Measurements from ENCODE around the gene VMP1. TPM values are rescaled to one million over a fixed set of nuclear protein-coding genes. Genes with fewer than 3 reads are reported as not detected.
"Not testable (repeated sequence)": the region's sequence is repeated elsewhere in the genome, so short reads cannot be mapped to it uniquely, and the experiment has no call there.

The VMP1 gene
- total and polyA plus RNA-seq, 12 donors = 20.5 to 98.9 (median 50.6) TPM

GRCh38 chr17:59863616-59864015 lies 156.2 kb downstream of the VMP1 start:
- DNase-seq = no peak
- WGBS, 2 donors = 69 to 71% methylated on average over 3 of the region's 3 CpGs
- H3K36me3 ChIP-seq = peaks cover 0 to 68% (median 12%) of the 10 kb centered on the region in 9 donors
- H3K4me1 ChIP-seq = peaks cover 0 to 7% (median 0%) of the 10 kb centered on the region in 9 donors
- intact Hi-C loops (cut with DNase I) = loop anchor here in 1 of 10 donors (10.0 kb wide), 1 partner anchor 109 kb away; no protein-coding TSS in a partner anchor
- H3K9me3 ChIP-seq = no peaks in the 10 kb centered on the region
- TF ChIP-seq CTCF (IDR thresholded peaks at IDR 0.05) = no peak
- H3K27me3 ChIP-seq = no peaks in the 10 kb centered on the region
- no peak overlapping the region for H3K4me3 ChIP-seq
- H3K27ac ChIP-seq = peak overlapping the region in 4 of 10 donors; percentile 16 to 61 (median 34)
- ATAC-seq = peak in 6 of 8 donors; percentile 56 to 82 (median 66)

- no peak for TF ChIP-seq CTCF (IDR thresholded peaks at IDR 0.05)
- intact Hi-C loops (cut with DNase I) = loop anchor here in 1 of 10 donors (10.0 kb wide), 1 partner anchor 115 kb away; no protein-coding TSS in a partner anchor
- Histone ChIP-seq H3K9me3 (no peaks in the 10 kb centered on the region), H3K4me3 (no peak overlapping the region), H3K27me3 (no peaks in the 10 kb centered on the region), H3K4me1 (no peaks in the 10 kb centered on the region), H3K27ac (no peak overlapping the region), H3K36me3 (peaks cover 0 to 54% (median 5%) of the 10 kb centered on the region in 9 donors)
- WGBS, 2 donors = 16 to 17% methylated on average over 1 of the region's 1 CpG
- no peak for DNase-seq
- ATAC-seq = no peak
Observed at GRCh38 chr17:59869941-59870218, 162.4 kb downstream of the VMP1 start.

- no peak for TF ChIP-seq CTCF (IDR thresholded peaks at IDR 0.05)
- H3K36me3 ChIP-seq = peaks cover 0 to 59% (median 5%) of the 10 kb centered on the region in 9 donors
- no peak overlapping the region for H3K27ac ChIP-seq
- WGBS, 2 donors = 84 to 87% methylated on average over 8 of the region's 8 CpGs
- H3K4me1 ChIP-seq = no peaks in the 10 kb centered on the region
- H3K27me3 ChIP-seq = no peaks in the 10 kb centered on the region
- no peak overlapping the region for H3K4me3 ChIP-seq
- no peaks in the 10 kb centered on the region for H3K9me3 ChIP-seq
- DNase-seq (no peak), ATAC-seq (no peak)
- intact Hi-C loops (cut with DNase I) = no loop called here
Observed at GRCh38 chr17:59870482-59870881, 163.0 kb downstream of the VMP1 start.

- intact Hi-C loops (cut with DNase I) = no loop called here
Observed at GRCh38 chr17:59872351-59872750, 164.9 kb downstream of the VMP1 start.

GRCh38 chr17:59873414-59873813 lies 166.0 kb downstream of the VMP1 start:
- 98% methylated on average over 8 of the region's 8 CpGs for WGBS, 2 donors
- H3K4me3 ChIP-seq; H3K27me3 ChIP-seq; H3K4me1 ChIP-seq; DNase-seq; ATAC-seq; intact Hi-C loops (cut with DNase I); H3K9me3 ChIP-seq; H3K27ac ChIP-seq: not testable (repeated sequence)
- peaks cover 0 to 80% (median 20%) of the 10 kb centered on the region in 9 donors for H3K36me3 ChIP-seq

More at GRCh38 chr17:59872351-59872750, 164.9 kb downstream of the VMP1 start:
- DNase-seq (no peak), ATAC-seq (no peak)
- Histone ChIP-seq H3K4me3 (no peak overlapping the region), H3K27ac (no peak overlapping the region), H3K27me3 (no peaks in the 10 kb centered on the region), H3K4me1 (peaks cover 0 to 3% (median 0%) of the 10 kb centered on the region in 9 donors), H3K36me3 (peaks cover 0 to 69% (median 18%) of the 10 kb centered on the region in 9 donors), H3K9me3 (no peaks in the 10 kb centered on the region)
- TF ChIP-seq CTCF (IDR thresholded peaks at IDR 0.05) = no peak
